Endothelial cell (in vitro differentiated cells): ENCODE data around the gene ACSF3. TPM values are rescaled to one million over a fixed set of nuclear protein-coding genes. Genes with fewer than 3 reads are reported as not detected.

ENCODE experiments used
- DNase-seq: peaks from one replicate; pipeline ENCODE4 v3.0.0; 2021; ENCODE audit warnings: low spot score
- H3K27ac Mint-ChIP-seq: one replicate; pipeline ENCODE4 v1.8.0; 2021; ENCODE audit warnings: mixed read lengths, inconsistent platforms; ENCODE audit not compliant: unreplicated experiment
- H3K27me3 Mint-ChIP-seq: one replicate; pipeline ENCODE4 v1.8.0; 2021; ENCODE audit warnings: mild to moderate bottlenecking, moderate library complexity, mixed read lengths, inconsistent platforms; ENCODE audit not compliant: unreplicated experiment
- H3K36me3 Mint-ChIP-seq: one replicate; pipeline ENCODE4 v1.8.0; 2021; ENCODE audit warnings: mild to moderate bottlenecking, low read depth, mixed read lengths, inconsistent platforms; ENCODE audit not compliant: unreplicated experiment
- H3K4me1 Mint-ChIP-seq: one replicate; pipeline ENCODE4 v1.8.0; 2021; ENCODE audit warnings: mild to moderate bottlenecking, mixed read lengths, inconsistent platforms; ENCODE audit not compliant: unreplicated experiment
- H3K4me3 Mint-ChIP-seq: one replicate; pipeline ENCODE4 v1.8.0; 2021; ENCODE audit warnings: mild to moderate bottlenecking, mixed read lengths, inconsistent platforms; ENCODE audit not compliant: unreplicated experiment
- H3K9me3 Mint-ChIP-seq: one replicate; pipeline ENCODE4 v1.8.0; 2021; ENCODE audit warnings: mixed read lengths, inconsistent platforms; ENCODE audit not compliant: unreplicated experiment
- total RNA-seq: library from RNA; stranded (reverse); fragmentation: NEBNext Ultra II Directional; extraction: Animal tissue kit (Norgen Biotek cat#: 25700); gene quantifications from one replicate; pipeline ENCODE4 v1.2.1, GENCODE V29; 2021; ENCODE audit not compliant: unreplicated experiment
- TF ChIP-seq, protein P1 (sequence below): fragments of 200-600 bp; sonication (generic); IDR thresholded peaks from one replicate; pipeline ENCODE4 v1.5.0; 2021; ENCODE audit warnings: antibody characterized with exemption; ENCODE audit not compliant: unreplicated experiment

The ACSF3 gene
- total RNA-seq, 1 donor from 2014 or later = 28.2 TPM

DNA sequence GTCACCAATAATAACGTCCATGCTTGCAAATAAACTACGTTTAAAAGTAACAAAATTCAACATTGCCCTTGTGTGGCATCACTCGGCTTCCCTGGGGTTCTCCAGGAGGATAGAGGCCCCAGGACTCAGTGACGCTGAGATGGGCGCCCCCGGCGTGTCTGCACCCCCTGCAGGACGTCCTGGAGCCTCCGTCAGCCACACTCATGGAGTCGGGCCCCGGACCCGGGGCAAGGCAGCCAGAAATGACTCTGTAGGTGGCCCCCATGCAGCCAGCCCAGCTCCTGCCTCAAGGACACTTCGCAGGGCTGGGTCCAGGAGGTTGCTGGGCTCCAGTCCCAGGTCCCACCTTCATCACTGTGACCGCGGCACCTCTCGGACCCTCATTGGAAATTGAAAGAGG lies 16.6 kb upstream of the ACSF3 start:
- Mint-ChIP-seq H3K9me3 (peaks cover 5% of the 10 kb centered on the region), H3K4me3 (no peak overlapping the region), H3K27me3 (peaks cover 11% of the 10 kb centered on the region), H3K4me1 (no peaks in the 10 kb centered on the region), H3K36me3 (peaks cover 6% of the 10 kb centered on the region), H3K27ac (no peak overlapping the region)
- TF ChIP-seq, protein P1, sequence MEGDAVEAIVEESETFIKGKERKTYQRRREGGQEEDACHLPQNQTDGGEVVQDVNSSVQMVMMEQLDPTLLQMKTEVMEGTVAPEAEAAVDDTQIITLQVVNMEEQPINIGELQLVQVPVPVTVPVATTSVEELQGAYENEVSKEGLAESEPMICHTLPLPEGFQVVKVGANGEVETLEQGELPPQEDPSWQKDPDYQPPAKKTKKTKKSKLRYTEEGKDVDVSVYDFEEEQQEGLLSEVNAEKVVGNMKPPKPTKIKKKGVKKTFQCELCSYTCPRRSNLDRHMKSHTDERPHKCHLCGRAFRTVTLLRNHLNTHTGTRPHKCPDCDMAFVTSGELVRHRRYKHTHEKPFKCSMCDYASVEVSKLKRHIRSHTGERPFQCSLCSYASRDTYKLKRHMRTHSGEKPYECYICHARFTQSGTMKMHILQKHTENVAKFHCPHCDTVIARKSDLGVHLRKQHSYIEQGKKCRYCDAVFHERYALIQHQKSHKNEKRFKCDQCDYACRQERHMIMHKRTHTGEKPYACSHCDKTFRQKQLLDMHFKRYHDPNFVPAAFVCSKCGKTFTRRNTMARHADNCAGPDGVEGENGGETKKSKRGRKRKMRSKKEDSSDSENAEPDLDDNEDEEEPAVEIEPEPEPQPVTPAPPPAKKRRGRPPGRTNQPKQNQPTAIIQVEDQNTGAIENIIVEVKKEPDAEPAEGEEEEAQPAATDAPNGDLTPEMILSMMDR = no peak
- DNase-seq = no peak

DNA sequence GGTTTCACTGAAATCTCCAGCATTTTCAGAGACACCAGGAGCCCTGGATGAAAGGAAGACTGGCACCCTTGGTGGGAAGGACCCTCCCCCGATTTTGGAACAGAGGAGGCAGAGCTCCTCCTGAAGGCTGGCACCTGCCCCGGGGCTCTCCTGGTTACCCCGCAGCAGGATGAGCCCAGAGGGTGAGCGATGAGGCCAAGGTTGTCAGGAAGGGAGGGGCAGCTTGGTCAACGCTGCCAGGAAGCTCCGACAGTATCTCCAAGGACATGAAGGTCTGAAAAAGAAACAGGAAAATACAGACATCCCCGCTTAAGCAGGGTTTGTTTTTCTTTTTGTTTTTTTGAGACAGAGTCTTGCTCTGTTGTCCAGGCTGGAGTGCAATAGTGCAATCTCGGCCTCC lies 15.5 kb upstream of the ACSF3 start:
- H3K36me3 Mint-ChIP-seq = peaks cover 6% of the 10 kb centered on the region
- H3K27ac Mint-ChIP-seq = no peak overlapping the region
- no peaks in the 10 kb centered on the region for H3K4me1 Mint-ChIP-seq
- H3K9me3 Mint-ChIP-seq = peaks cover 5% of the 10 kb centered on the region
- no peak overlapping the region for H3K4me3 Mint-ChIP-seq
- TF ChIP-seq, protein P1 = no peak
- no peak for DNase-seq
- H3K27me3 Mint-ChIP-seq = peaks cover 9% of the 10 kb centered on the region

DNA sequence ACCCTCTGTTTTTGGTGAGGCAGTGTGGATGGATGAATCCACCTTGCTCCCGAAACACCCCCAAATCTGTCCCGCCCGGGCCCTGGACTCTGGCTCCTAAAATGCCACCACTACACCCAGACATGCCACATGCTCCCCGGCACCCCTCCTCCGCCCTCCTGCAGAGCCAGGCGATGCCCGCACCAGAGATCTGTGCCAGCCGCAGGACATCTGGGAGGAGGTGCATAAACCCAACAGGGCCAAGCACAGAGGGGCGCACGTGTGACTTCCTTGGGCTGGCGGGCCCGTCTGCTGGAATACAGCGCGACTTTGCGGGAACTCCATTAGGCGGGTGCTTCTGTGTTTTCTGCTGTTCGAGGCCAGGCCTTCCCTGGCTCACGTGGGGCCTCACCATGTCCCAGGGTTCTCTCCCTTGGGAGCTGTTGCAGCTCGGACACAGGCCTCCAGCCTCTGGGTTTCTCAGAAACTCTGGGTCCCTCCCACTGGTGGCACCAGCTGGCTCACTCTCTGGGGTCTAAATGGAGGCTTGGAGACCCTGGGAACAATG lies 14.1 kb upstream of the ACSF3 start:
- Mint-ChIP-seq H3K27ac (no peak overlapping the region), H3K4me3 (no peak overlapping the region), H3K27me3 (peaks cover 9% of the 10 kb centered on the region), H3K36me3 (peaks cover 6% of the 10 kb centered on the region), H3K4me1 (no peaks in the 10 kb centered on the region), H3K9me3 (peaks cover 5% of the 10 kb centered on the region)
- TF ChIP-seq, protein P1 = no peak
- DNase-seq = no peak

DNA sequence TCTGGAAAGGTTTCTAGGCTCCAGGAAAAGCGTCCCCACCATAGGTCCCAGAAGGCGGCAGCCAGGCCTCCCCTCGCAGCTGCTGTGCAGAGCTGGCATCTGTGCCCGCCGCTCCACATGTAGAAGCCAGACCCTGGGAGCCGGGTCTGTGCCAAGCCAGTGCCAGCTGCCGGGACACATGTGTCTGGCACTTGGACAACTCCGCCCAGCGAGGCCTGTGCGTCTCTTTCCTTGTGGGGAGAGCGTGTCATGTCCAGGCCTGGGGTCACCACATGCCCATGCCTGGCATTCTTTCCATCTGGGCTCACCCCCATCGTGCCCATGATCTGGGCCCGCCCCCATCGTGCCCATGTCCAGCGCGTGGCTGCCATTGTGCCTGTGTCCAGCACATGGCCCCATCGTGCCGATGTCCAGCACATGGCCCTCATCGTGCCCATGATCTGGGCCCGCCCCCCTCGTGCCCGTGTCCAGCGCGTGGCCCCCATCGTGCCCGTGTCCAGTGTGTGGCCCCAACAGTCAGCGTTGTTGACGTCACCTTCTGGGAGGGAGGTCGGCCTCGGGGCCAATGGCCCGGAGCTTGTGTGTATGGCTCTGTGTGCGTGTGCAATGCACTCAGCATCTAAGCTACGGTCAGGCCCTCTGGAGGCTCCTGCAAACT lies 13.3 kb upstream of the ACSF3 start:
- H3K27ac Mint-ChIP-seq = no peak overlapping the region
- H3K27me3 Mint-ChIP-seq = peaks cover 9% of the 10 kb centered on the region
- TF ChIP-seq, protein P1 = no peak
- H3K36me3 Mint-ChIP-seq = peaks cover 6% of the 10 kb centered on the region
- H3K4me1 Mint-ChIP-seq = no peaks in the 10 kb centered on the region
- DNase-seq = no peak
- peaks cover 5% of the 10 kb centered on the region for H3K9me3 Mint-ChIP-seq
- no peak overlapping the region for H3K4me3 Mint-ChIP-seq

DNA sequence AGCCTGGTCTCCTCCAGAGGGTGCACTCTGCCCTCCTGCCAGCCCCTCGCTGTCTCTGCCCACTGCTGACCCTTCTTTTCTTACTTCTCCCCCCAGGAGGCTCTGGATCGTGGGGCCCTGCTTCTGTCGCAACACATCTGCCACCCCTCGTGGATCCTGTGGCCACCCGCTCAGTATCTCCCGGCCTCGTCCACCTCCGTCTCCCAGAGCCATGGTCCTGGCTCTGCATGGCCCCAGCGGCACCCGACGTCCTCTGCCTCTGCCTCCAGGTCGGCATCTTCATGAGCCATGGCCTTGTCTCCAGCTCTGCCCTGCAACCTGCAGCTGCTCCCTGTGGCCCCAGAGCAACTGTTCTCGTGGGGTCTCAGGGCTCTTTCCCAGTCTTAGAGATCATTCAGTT lies 12.1 kb upstream of the ACSF3 start:
- Mint-ChIP-seq H3K27me3 (peaks cover 4% of the 10 kb centered on the region), H3K27ac (no peak overlapping the region), H3K9me3 (no peaks in the 10 kb centered on the region), H3K36me3 (peaks cover under 1% of the 10 kb centered on the region), H3K4me3 (no peak overlapping the region), H3K4me1 (no peaks in the 10 kb centered on the region)
- TF ChIP-seq, protein P1 = no peak
- no peak for DNase-seq
